ENCODE measurements around the gene SMCHD1. TPM values are rescaled to one million over a fixed set of nuclear protein-coding genes. Genes with fewer than 3 reads are reported as not detected.
"Not testable (repeated sequence)": the region's sequence is repeated elsewhere in the genome, so short reads cannot be mapped to it uniquely, and the experiment has no call there.

SMCHD1 gene
- polyA plus RNA-seq, 3 donors = 10.8 to 13.6 (median 11.8) TPM

DNA sequence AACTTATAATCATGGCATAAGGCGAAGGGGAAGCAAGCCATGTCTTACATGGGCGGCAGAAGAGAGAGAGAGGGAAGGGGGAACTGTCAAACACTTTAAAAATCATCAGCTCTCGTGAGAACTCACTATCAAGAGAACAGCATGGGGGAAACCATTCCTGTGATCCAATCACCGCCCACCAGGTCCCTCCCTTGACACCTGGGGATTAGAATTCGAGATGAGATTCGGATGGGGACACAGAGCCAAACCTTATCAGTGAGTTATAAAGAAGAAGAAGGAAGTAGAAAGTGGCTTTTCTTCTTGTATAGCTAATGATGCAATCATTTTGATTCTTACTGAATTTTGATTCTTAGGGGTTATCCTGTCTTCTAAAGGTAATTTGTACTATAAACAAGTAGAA is 51.4 kb downstream of the SMCHD1 start:
- 70 to 80% (median 79%) methylated on average over 6 of the region's 6 CpGs for WGBS, 3 donors

DNA sequence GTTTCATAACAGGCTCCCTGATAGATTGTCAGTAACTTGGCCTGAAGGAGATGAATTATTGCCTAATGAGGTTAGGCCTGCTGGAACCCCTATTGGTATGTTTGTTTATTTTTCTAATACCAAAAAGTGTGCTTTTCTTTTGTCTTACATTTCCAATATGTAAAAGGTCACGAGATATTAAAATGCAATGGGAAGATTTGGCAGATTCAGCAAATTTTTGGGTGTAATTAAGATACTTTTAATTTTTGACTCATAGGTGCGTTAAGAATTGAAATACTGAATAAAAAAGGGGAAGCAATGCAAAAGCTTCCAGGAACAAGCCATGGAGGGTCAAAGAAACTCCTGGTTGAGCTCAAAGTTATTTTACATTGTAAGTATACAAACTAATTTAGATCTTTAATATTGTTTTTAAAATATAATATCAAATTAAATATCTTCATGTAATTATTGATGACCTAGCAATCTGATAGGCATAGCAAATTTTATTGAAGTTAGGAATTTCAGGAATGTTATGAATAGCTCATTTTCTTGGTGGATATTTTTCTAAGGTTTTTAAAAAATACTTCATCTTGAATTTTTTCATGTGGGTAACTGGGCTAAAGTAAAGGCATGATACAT is 52.1 kb downstream of the SMCHD1 start:
- WGBS, 3 donors = 87 to 93% (median 89%) methylated on average over 2 of the region's 2 CpGs
- no peak overlapping the region for H3K27ac ChIP-seq (ENCODE audit: low read depth, low read length)

More for the DNA sequence above, 51.4 kb downstream of the SMCHD1 start:
- no peak overlapping the region for H3K27ac ChIP-seq (ENCODE audit: low read depth, low read length)

DNA sequence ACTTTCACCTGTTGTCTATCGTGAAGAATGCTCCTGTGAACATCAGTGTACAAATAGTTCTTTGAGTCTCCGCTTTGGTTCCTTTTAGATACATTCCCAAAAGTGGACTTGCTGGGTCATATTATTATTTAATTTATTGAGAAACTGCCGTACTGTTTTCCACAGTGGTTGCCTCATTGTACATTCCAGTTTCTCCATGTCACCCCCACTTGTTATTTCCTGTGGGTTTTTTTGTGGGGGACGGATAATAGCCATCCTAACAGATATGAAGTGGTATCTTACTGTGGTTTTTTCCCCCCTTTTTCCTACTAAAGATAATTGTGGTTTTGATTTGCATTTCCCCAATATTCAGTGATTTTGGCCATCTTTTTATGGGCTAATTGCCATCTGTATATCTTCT is 53.8 kb downstream of the SMCHD1 start:
- WGBS, 3 donors = 58 to 69% (median 61%) methylated on average over 4 of the region's 4 CpGs
- no peak overlapping the region for H3K27ac ChIP-seq (ENCODE audit: low read depth, low read length)

DNA sequence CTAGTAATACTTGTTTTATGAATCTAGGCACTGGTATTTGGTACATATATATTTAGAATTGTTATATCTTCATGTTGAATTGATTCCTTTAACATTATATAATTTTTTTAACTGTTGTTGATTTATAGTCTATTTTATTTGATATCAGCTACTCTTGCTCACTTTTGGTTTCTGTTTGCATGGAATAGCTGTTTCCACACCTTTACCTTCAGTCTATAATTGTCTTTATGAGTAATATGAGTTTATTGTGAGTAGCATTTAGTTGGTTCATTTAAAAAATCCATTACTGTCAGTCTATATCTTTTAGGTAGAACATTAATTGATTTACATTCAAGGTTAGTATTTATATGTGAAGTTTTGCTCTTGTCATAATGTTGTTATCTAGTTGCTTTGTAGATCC is 58.6 kb downstream of the SMCHD1 start:
- no peak overlapping the region for H3K27ac ChIP-seq (ENCODE audit: low read depth, low read length)

DNA sequence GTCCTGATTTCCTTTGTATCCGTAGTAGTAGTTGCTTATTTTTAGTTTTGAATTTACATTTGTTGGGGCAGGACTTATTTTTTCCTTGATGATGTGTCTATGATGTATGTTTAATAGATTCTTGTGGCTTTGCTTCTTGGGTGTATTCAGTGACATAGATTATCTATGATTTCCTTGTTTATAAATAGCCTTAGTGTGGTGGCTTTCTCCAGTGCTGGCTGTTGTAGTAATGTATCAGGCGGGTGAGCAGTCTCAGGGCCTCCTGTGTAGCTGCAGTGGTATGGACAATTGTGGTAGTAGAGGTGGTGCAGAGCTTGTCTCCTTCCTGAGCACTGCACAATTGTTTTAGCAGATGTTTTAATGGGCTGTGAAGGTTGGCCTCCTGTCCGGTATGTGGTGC is 60.5 kb downstream of the SMCHD1 start:
- 93 to 97% (median 95%) methylated on average over 3 of the region's 3 CpGs for WGBS, 3 donors

DNA sequence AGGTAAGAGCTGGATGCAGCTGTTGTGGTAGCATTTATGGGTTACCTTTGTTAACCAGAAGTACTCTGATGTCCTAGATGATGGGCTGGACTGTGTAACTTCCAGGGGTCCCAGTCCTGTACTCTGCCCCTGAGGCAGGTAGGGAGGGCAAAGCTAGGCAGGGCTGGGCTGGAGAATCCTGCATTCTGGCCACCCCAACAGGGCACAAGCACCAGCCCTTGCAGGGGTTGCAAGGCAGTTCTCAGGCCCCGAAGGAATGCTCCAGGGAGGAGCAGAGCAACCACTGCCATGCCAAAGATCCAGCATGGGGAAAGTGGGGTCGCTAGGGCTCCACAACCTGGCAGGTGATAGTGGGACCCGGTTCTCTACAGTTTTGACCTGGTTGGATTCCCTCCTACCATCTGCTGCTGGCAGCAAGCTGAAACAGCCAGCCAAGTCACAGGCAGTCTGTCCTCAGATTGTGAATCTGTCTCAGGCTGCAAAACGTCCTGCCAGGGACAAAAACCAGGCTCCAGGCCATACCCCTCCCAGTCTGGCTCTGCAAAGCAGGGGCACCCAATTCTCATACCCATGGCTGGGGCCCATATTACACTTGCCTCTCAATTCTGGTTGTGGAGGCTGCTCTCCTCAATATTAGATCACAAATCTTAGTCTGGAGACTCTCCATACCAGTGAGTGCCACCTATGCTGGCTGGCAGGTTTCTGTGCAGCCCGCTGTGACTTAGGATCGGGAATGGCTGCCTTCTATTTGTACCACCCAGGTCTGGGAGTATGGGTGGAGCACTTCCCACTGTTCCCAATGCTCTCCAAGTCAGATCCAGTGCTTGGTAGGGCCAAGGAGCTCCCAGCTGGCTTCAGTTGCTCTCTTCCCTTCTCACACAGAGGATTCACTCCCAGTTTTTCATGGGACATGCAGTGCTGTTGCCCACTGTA is 61.1 kb downstream of the SMCHD1 start:
- 80 to 88% (median 81%) methylated on average over 6 of the region's 6 CpGs for WGBS, 3 donors
- H3K27ac ChIP-seq (ENCODE audit: low read depth, low read length) = no peak overlapping the region

More for the DNA sequence above, 60.5 kb downstream of the SMCHD1 start:
- no peak overlapping the region for H3K27ac ChIP-seq (ENCODE audit: low read depth, low read length)

DNA sequence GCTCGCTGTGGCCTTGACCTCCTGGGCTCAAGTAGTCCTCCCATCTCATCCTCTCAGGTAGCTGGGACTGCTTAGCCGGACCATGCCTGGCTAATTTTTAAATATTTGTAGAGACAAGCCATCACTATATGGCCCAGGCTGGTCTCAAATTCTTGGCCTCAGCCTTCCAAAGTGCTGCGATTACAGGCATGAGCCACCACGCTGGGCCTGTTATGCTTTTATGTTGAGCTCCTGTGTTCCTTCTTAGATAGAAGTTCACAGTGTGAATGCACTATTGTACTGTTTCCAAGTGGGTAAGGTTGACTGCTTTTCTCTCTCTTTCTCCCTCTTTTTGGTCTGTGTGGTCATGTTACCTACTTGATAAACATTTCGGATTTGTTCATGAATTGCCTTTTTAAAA is 61.9 kb downstream of the SMCHD1 start:
- H3K27ac ChIP-seq (ENCODE audit: low read depth, low read length) = no peak overlapping the region
- WGBS, 3 donors = 89 to 94% (median 92%) methylated on average over 5 of the region's 5 CpGs

DNA sequence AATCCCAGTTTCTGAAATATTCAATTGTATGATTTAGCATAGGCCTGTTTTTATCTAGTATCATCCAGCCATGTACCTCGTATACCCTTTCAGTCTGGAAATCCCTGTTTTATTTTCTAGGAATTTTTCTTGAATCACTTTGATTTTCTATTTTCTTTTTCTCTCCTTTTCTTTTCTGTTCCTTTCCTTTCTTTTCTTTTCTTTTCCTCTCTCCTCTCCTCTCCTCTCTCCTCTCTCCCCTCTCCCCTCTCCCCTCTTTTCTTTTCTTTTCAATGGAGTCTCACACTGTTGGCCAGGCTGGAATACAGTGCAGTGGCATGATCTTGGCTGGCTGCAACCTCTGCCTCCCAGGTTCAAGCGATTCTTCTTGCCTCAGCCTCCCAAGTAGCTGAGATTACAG is 63.5 kb downstream of the SMCHD1 start:
- no peak overlapping the region for H3K27ac ChIP-seq (ENCODE audit: low read depth, low read length)
- 93 to 96% (median 94%) methylated on average over 2 of the region's 2 CpGs for WGBS, 3 donors

DNA sequence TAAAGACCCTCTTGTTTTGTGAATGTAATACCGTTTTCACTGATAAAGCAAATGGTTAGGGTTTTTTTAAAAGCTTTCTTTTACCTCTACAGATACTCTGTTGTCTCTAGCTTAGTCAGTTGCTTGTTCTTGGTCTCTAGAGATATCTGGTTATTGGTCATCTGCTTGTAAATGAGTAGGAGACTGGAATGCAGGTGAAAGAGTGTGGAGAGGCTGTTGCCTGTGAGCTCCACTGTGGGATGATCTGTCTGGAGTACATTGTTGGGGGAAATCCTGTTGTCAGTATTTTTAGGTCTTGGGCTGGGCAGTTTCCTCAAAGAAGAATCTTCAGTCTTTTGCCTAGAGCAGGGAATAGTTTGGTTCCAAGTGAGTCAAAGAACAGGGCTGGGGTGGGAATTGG is 67.7 kb downstream of the SMCHD1 start:
- H3K27ac ChIP-seq (ENCODE audit: low read depth, low read length) = no peak overlapping the region
- WGBS, 3 donors = 87 to 93% (median 88%) methylated on average over 1 of the region's 1 CpG

DNA sequence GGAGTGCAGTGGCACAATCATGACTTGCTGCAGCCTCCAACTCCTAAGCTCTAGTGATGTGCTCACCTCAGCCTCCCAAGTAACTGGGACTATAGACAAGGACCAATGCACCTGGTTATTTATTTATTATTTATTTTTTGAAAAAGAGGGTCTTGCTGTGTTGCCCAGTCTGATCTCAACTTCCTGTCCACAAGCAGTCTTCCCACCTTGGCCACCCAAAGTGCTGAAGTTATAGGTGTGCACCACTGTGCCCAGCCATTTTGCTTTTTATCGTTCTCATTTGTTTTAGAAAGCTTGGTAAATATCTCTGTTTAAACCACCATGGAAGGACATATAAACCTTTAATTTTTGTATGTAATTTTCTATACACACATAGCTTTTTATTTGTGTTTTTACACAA is 74.2 kb downstream of the SMCHD1 start:
- 96 to 100% (median 98%) methylated on average over 1 of the region's 1 CpG for WGBS, 3 donors
- no peak overlapping the region for H3K27ac ChIP-seq (ENCODE audit: low read depth, low read length)

DNA sequence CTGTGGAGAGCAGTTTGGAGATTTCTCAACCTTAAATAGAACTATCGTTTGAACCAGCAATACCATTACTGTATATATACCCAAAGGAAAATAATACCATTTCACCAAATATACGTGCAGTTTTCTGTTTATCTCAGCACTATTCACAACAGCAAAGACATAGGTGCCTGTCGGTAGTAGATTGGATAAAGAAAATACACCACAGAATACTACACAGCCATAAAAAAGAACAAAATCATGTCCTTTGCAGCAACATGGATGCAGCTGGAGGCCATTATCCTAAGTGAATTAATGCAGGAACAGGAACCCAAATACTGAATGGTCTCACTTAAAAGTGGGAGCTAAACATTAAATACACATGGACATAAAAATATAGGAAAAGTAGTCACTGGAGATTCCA is 81.3 kb downstream of the SMCHD1 start:
- 98% methylated on average over 3 of the region's 3 CpGs for WGBS, 3 donors

DNA sequence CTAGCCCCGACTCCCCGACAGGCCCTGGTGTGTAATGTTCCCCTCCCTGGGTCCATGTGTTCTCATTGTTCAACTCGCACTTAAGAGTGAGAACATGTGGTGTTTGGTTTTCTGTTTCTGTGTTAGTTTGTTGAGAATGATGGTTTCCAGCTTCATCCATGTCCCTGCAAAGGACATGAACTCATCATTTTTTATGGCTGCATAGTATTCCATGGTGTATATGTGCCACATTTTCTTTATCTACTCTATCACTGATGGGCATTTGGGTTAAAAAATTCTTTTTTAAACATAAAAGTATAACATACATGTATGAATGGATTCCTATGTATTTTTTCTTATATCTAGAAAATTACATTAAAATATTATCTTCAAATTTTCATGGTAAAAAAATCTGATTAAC is 84.6 kb downstream of the SMCHD1 start:
- WGBS, 3 donors = 98 to 100% (median 99%) methylated on average over 3 of the region's 3 CpGs
- not testable (repeated sequence) for H3K27ac ChIP-seq (ENCODE audit: low read depth, low read length)

More for the DNA sequence above, 81.3 kb downstream of the SMCHD1 start:
- H3K27ac ChIP-seq (ENCODE audit: low read depth, low read length) = no peak overlapping the region

DNA sequence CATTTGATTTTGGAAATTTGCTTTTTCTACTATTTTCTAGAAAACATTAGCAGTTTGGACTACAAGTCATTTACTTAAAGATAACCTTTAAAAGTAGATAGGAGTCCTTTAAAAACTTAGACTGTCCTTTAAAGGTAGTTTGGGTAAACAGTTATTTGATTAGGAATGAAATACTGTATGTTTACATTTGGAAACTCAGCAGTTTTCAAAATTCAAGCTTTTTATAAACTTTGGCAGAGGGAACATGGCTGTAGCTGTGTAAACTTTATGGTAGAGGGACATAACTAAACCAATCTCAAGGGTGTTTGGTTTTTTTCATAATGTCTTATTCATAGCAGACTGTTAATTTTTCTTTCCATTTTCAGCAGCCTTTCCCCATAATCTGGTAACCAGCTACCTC is 90.7 kb downstream of the SMCHD1 start:
- no peak overlapping the region for H3K27ac ChIP-seq (ENCODE audit: low read depth, low read length)

DNA sequence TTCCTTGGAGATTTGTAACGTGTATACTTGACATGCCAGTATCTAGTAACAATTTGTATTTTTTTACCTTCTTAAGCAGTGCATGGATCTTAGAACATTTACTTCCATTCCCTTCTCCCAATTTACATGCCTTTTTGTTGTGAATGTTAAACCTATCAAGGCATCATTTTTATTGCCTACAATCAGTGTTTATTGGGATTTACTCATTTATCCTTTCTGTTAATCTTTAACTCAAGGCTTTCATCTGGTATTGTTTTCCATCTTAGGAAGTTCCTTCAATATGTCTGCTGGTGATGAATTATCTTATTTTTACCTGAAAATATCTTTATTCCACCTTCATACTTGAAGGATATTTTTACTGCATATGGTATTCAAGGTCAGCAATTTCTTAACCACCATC is 102.8 kb downstream of the SMCHD1 start:
- no peak overlapping the region for H3K27ac ChIP-seq (ENCODE audit: low read depth, low read length)
- WGBS, 3 donors = 72 to 76% (median 74%) methylated on average over 1 of the region's 1 CpG

DNA sequence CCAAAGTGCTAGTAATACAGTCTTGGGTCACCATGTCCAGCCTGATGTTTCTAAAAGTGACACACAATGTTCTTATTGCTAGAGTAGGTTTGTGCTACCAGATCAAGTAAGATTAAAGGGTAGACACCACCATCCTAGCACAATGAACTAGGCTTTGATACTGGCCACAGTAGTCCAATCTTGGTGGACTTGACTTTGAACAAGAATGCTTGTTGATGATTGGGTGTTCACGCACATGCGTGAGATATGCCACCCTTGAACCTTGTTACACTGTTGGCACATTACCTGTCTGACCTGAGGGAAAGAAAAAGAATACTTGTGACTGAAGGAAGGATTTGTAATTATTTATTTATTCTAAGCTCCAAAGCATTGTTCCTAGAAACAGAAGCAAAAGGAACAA is 119.1 kb downstream of the SMCHD1 start:
- WGBS, 3 donors = 95 to 98% (median 98%) methylated on average over 2 of the region's 2 CpGs
- H3K27ac ChIP-seq (ENCODE audit: low read depth, low read length) = no peak overlapping the region

DNA sequence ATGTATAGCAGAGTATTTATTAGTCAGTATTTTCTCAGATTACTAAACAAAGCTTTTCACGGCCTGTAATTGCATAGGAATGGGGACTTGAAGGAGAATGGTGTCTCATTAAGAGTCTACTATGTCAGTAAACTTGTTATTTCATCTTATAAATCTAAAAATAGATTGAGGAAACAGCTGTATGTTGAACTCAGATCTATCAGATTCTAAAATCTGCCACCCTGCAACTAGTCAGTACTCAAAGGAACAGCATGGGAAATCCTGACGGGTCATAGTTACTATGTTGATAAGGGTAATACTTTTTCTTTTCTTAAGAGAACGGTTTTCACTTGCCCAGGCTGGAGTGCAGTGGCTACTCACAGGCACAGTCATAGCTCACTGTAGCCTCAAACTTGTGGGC is 121.1 kb downstream of the SMCHD1 start:
- WGBS, 3 donors = 76 to 86% (median 77%) methylated on average over 3 of the region's 3 CpGs
- no peak overlapping the region for H3K27ac ChIP-seq (ENCODE audit: low read depth, low read length)

DNA sequence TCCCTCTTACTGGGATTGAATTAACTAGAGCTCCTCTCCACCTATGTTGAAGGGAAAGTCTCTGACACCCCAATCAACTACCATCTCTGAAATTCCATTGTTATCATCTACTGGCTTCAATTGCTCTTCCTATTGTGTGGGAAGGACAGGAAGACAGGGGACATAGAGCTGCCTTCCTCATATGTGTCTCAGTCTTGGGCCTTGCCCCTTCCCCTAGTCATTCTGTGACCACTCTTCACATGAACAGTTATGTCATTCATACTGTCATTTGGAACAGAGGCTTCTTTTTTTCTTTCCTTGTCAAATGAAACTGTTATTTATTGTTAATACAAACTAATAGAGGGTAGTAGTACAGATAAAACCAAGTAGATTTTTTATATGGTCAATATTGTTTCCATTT is 121.7 kb downstream of the SMCHD1 start:
- H3K27ac ChIP-seq (ENCODE audit: low read depth, low read length) = no peak overlapping the region

DNA sequence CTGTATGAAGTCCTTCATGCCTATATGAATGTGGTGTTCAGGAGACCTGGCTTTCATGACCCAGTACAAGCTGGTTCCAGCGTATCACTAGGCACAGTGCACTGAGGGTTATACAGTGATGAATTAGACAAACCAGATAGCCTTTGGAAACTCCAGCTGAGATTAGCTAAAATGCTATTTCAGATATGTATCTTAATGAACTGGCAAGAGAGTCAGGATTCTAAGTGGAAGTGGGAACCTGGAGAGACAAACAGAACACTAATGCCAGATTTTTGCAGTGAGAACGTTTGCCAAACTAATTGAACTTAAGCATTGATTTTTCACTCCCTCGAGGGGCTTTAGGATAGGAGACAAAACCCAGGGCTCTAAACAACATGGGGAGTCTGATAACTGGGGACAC is 125.2 kb downstream of the SMCHD1 start:
- no peak overlapping the region for H3K27ac ChIP-seq (ENCODE audit: low read depth, low read length)
- WGBS, 3 donors = 57 to 73% (median 64%) methylated on average over 3 of the region's 3 CpGs

DNA sequence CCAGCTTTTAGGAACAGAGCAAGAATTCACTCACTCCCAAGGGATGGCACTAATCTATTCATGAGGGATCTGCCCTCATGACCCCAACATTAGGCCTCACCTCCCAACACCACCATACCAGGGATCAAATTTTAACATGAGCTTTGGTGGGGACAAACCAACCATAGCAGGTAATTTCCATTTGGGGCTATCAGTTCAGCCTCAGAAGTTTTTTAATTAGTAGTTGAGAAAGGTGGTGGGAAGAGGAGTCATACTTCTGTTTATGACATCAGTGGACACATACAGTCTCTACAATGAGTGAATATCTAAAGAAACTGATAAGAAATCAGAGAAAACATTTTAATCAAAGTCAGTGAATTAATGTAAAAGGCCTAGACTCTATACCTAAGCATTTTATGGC is 131.7 kb downstream of the SMCHD1 start:
- no peak overlapping the region for H3K27ac ChIP-seq (ENCODE audit: low read depth, low read length)

DNA sequence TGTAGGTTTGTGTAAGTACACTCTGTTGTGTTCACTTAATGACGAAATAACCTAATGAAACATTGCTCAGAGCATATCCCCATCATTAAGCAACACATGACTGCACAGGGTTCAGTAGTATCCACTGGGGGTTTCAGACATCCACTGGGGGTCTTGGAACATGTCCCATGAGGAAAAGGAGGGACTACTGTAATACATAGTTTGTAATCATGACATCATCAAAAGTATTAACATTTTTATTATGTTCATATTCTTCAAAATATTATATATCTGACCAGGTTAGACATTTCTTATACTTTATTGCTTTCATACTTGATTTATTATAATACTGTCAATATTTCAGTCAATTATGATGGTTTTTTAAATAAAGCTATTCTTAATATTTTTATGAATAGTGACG is 136.9 kb downstream of the SMCHD1 start:
- H3K27ac ChIP-seq (ENCODE audit: low read depth, low read length) = no peak overlapping the region
- 88 to 100% (median 94%) methylated on average over 2 of the region's 2 CpGs for WGBS, 3 donors

All from adipose tissue (tissue), 3 donors.